Keratinocyte (primary cell): Measurements from ENCODE around the gene SIM1. TPM values are rescaled to one million over a fixed set of nuclear protein-coding genes. Genes with fewer than 3 reads are reported as not detected.

Experiments used
- DNase-seq: peaks from one replicate; pipeline ENCODE4 v3.0.0-alpha.2; 2011; ENCODE audit warnings: low read depth, missing footprints, low spot score
- FAIRE-seq: peaks from 2 replicates; lab custom pipeline; 2011; peaks lifted over from hg19 to GRCh38; lab: Jason Lieb, UNC
- H2AFZ ChIP-seq: 2 replicates; pipeline ENCODE4 v1.6.0; 2012; ENCODE audit warnings: low read length, control low read depth, inconsistent platforms; ENCODE audit not compliant: control insufficient read depth
- H3K27ac ChIP-seq: 2 replicates; pipeline ENCODE4 v1.5.1; 2011; ENCODE audit warnings: low read length; ENCODE audit not compliant: control insufficient read depth, insufficient read depth
- H3K27me3 ChIP-seq: 3 replicates; pipeline ENCODE4 v1.6.0; 2011; ENCODE audit warnings: low read length; ENCODE audit not compliant: control insufficient read depth, insufficient read depth; ENCODE audit errors: extremely low read depth
- H3K36me3 ChIP-seq, 2 experiments: 2 replicates in 1 of 2; 3 replicates in 1 of 2; pipeline ENCODE4 v1.5.1; 2011; ENCODE audit warnings: low read length in 2 of 2, mild to moderate bottlenecking in 1 of 2; ENCODE audit not compliant: control insufficient read depth in 2 of 2, insufficient read depth in 2 of 2; ENCODE audit errors: extremely low read depth in 1 of 2
- H3K4me1 ChIP-seq: 3 replicates; pipeline ENCODE4 v1.5.1; 2011; ENCODE audit warnings: low read length; ENCODE audit not compliant: control insufficient read depth, insufficient read depth; ENCODE audit errors: extremely low read depth
- H3K4me2 ChIP-seq: 3 replicates; pipeline ENCODE4 v1.6.0; 2011; ENCODE audit warnings: low read depth, low read length; ENCODE audit not compliant: control insufficient read depth, insufficient read depth; ENCODE audit errors: extremely low read depth
- H3K4me3 ChIP-seq, 3 experiments: fragments of 200-600 bp in 1 of 3; sonication (generic) in 1 of 3; 2 replicates in 2 of 3; 3 replicates in 1 of 3; pipeline ENCODE4 v1.5.1; 2011 to 2016; ENCODE audit warnings: low read length in 3 of 3, mild to moderate bottlenecking in 3 of 3, control low read depth in 2 of 3, inconsistent platforms in 1 of 3, low read depth in 1 of 3, mixed read lengths in 1 of 3, mixed run types in 1 of 3, moderate library complexity in 1 of 3; ENCODE audit not compliant: control insufficient read depth in 2 of 3, insufficient read depth in 2 of 3; ENCODE audit errors: extremely low read depth in 1 of 3
- H3K79me2 ChIP-seq: 2 replicates; pipeline ENCODE4 v1.6.0; 2012; ENCODE audit warnings: low read length; ENCODE audit not compliant: control insufficient read depth, insufficient read depth
- H3K9ac ChIP-seq: 3 replicates; pipeline ENCODE4 v1.6.0; 2011; ENCODE audit warnings: low read length; ENCODE audit not compliant: control insufficient read depth, insufficient read depth; ENCODE audit errors: extremely low read depth
- H3K9me1 ChIP-seq: 3 replicates; pipeline ENCODE4 v1.6.0; 2011; ENCODE audit warnings: low read length; ENCODE audit not compliant: control insufficient read depth, insufficient read depth; ENCODE audit errors: extremely low read depth
- H3K9me3 ChIP-seq: 2 replicates; pipeline ENCODE4 v1.5.1; 2012; ENCODE audit warnings: low read depth, low read length; ENCODE audit not compliant: control insufficient read depth
- H4K20me1 ChIP-seq: 3 replicates; pipeline ENCODE4 v1.6.0; 2011; ENCODE audit warnings: low read length; ENCODE audit not compliant: control insufficient read depth, insufficient read depth; ENCODE audit errors: extremely low read depth
- CTCF ChIP-seq, 3 experiments: IDR thresholded peaks in 1 of 3; conservative IDR thresholded peaks in 1 of 3; optimal IDR thresholded peaks in 1 of 3; 2 replicates in 2 of 3; 3 replicates in 1 of 3; pipeline versions ENCODE3 to v1.5.1; 2011; ENCODE audit warnings: low read length in 3 of 3, mild to moderate bottlenecking in 3 of 3, moderate library complexity in 2 of 3, control low read depth in 1 of 3, inconsistent platforms in 1 of 3; ENCODE audit not compliant: insufficient read depth in 2 of 3; ENCODE audit errors: extremely low read depth in 1 of 3
- EZH2 ChIP-seq: IDR thresholded peaks from one replicate; pipeline ENCODE4 v1.6.1; 2012; ENCODE audit warnings: inconsistent platforms, mild to moderate bottlenecking, low read length, moderate library complexity
- dilution Hi-C: fragments of 300-500 bp; cut with MboI; formaldehyde crosslinking; loops from one replicate; pipeline ENCODE4 v1.7.0; 2020; ENCODE audit warnings: low sequenced_read_pairs; ENCODE audit not compliant: extremely low pct_ligation_motif_present
- polyA plus RNA-seq, 5 experiments: library from polyadenylated mRNA; depleted of rRNA in 3 of 5; stranded (reverse) in 3 of 5; stranded (forward) in 1 of 5; unstranded in 1 of 5; fragments of >200 nt; gene quantifications; 1 replicate in 1 of 5; 2 replicates in 3 of 5; 3 replicates in 1 of 5; pipeline versions ENCODE4 v1.2.1 to v1.2.3, GENCODE V29; 2011 to 2012; ENCODE audit warnings: missing spikeins in 2 of 5, low read depth in 1 of 5, low replicate concordance in 1 of 5

The SIM1 gene
- polyA plus RNA-seq, 1 donor (not counting 4 experiments of a cell fraction or from before 2014, with no cell fraction given) = not detected

GRCh38 chr6:100343316-100344077, 121.2 kb downstream of the SIM1 start:
- FAIRE-seq = no peak

DNA sequence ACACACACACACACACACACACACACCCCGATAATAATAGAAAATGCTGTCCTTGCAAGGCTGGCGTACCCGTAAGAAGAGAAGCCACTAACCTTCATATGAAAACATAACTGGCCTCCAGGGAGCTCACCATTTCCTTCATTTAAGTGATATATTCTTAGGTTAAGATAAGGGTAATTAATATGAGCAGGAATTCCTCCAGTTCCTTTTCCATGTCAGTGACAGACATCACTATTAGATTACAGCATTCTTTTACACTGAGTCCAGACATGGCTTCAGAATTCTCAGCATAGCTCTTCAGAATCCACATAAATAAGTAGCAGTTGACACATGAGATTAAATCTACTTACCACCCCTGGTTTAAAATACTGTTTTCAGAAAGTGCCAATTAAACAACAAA, 121.9 kb downstream of the SIM1 start:
- peaks cover 7% of the 10 kb centered on the region for H3K4me1 ChIP-seq
- H3K4me2 ChIP-seq = no peak overlapping the region
- H3K9me3 ChIP-seq = no peaks in the 10 kb centered on the region
- no peaks in the 10 kb centered on the region for H3K79me2 ChIP-seq
- H3K27ac ChIP-seq = no peak overlapping the region
- no peak overlapping the region for H2AFZ ChIP-seq
- FAIRE-seq = no peak
- H3K4me3 ChIP-seq = no peak overlapping the region
- dilution Hi-C loops = no loop called here
- TF ChIP-seq EZH2 (no peak), CTCF (optimal IDR thresholded peaks at IDR 0.05 in 1 of 3, IDR thresholded peaks at IDR 0.05 in 1 of 3, conservative IDR thresholded peaks at IDR 0.05 in 1 of 3; ENCODE audit: extremely low read depth in 1 of 3, insufficient read depth in 2 of 3, low read length in 3 of 3) (no peak)
- H4K20me1 ChIP-seq = no peaks in the 10 kb centered on the region
- H3K9me1 ChIP-seq = no peaks in the 10 kb centered on the region
- no peak for DNase-seq
- no peaks in the 10 kb centered on the region for H3K36me3 ChIP-seq
- no peaks in the 10 kb centered on the region for H3K27me3 ChIP-seq
- no peak overlapping the region for H3K9ac ChIP-seq

More at GRCh38 chr6:100343316-100344077, 121.2 kb downstream of the SIM1 start:
- Histone ChIP-seq H2AFZ (peak overlapping the region; percentile 38), H3K9me1 (no peaks in the 10 kb centered on the region), H3K4me2 (no peak overlapping the region), H3K36me3 (no peaks in the 10 kb centered on the region), H3K4me3 (no peak overlapping the region), H3K4me1 (peaks cover 8% of the 10 kb centered on the region), H3K27ac (no peak overlapping the region), H3K9me3 (no peaks in the 10 kb centered on the region), H3K27me3 (no peaks in the 10 kb centered on the region), H3K9ac (no peak overlapping the region), H4K20me1 (no peaks in the 10 kb centered on the region), H3K79me2 (no peaks in the 10 kb centered on the region)
- TF ChIP-seq EZH2 (no peak), CTCF (optimal IDR thresholded peaks at IDR 0.05 in 1 of 3, IDR thresholded peaks at IDR 0.05 in 1 of 3, conservative IDR thresholded peaks at IDR 0.05 in 1 of 3; ENCODE audit: extremely low read depth in 1 of 3, insufficient read depth in 2 of 3, low read length in 3 of 3) (no peak)
- no peak for DNase-seq
- dilution Hi-C loops = no loop called here
